ENCODE measurements around the gene CHD8. TPM values are rescaled to one million over a fixed set of nuclear protein-coding genes. Genes with fewer than 3 reads are reported as not detected.
A peak's percentile ranks its signal among the peaks of the same experiment; 100 is the strongest.

CHD8 gene
- total and polyA plus RNA-seq, 2 of the 13 experiments (the other 11 are each of a cell fraction or from before 2014, with no cell fraction given), result 35.1 to 79.6 TPM

- TF ChIP-seq ZNF704 (CRISPR knock-in tag; IDR thresholded peaks at IDR 0.05; ENCODE audit: borderline replicate concordance), result peak; percentile 78; the same call in 1 of the 2 replicates
- no peak for TF ChIP-seq FOXP1 (IDR thresholded peaks at IDR 0.05)
- TF ChIP-seq FOXP1 (CRISPR knock-in tag; IDR thresholded peaks at IDR 0.05), result peak; percentile 70
- TF ChIP-seq PLSCR1 (CRISPR knock-in tag; IDR thresholded peaks at IDR 0.05; ENCODE audit: borderline replicate concordance), result no peak
- TF ChIP-seq ZSCAN25 (CRISPR knock-in tag; IDR thresholded peaks at IDR 0.05), result peak; percentile 98
- TF ChIP-seq ZNF660 (CRISPR knock-in tag; IDR thresholded peaks at IDR 0.05; ENCODE audit: borderline replicate concordance, low read depth), result no peak
- TF ChIP-seq DBP (CRISPR knock-in tag; IDR thresholded peaks at IDR 0.05; ENCODE audit: not compliant biosample characterization), result no peak
- TF ChIP-seq MXD4 (CRISPR knock-in tag; IDR thresholded peaks at IDR 0.05), result no peak
- TF ChIP-seq ZNF431 (CRISPR knock-in tag; IDR thresholded peaks at IDR 0.05; ENCODE audit: borderline replicate concordance, low read depth), result 0 out of 2 replicates have a peak, but pooled peaks have one; percentile 62
- TF ChIP-seq THAP8 (CRISPR knock-in tag; IDR thresholded peaks at IDR 0.05; ENCODE audit: borderline replicate concordance), result no peak
- peak; percentile 84; the same call in 1 of the 2 replicates for TF ChIP-seq ETV6 (CRISPR knock-in tag; conservative IDR thresholded peaks at IDR 0.05)
- peak; percentile 74; the same call in 1 of the 2 replicates for TF ChIP-seq DNMT1 (CRISPR knock-in tag; IDR thresholded peaks at IDR 0.05)
- TF ChIP-seq ARNTL (CRISPR knock-in tag; IDR thresholded peaks at IDR 0.05), result peak; percentile 68
- peak; percentile 51; the same call in 1 of the 2 replicates for TF ChIP-seq ZNF557 (CRISPR knock-in tag; IDR thresholded peaks at IDR 0.05)
- TF ChIP-seq ZNF280B (CRISPR knock-in tag; IDR thresholded peaks at IDR 0.05; ENCODE audit: borderline replicate concordance), result peak; percentile 66; the same call in 1 of the 2 replicates
- TF ChIP-seq CEBPZ (IDR thresholded peaks at IDR 0.05; ENCODE audit: low read length), result no peak
- no peak for TF ChIP-seq WIZ (CRISPR knock-in tag; IDR thresholded peaks at IDR 0.05)
These were observed 21.2 kb upstream of the CHD8 start, which contains the start of the genes RAB2B and TOX4 (continued) for GRCh38 chr14:21476925-21477681.
